ACC112 (cell line): ENCODE data around the gene OR4C11.

ENCODE experiments used
- H2AFZ ChIP-seq: fragments of 200-600 bp; sonication (generic); one replicate; pipeline ENCODE4 v1.6.0; 2017; ENCODE audit warnings: antibody characterized with exemption, low read length; ENCODE audit not compliant: unreplicated experiment
- H3K27ac ChIP-seq: fragments of 200-600 bp; sonication (generic); 2 replicates; pipeline ENCODE4 v1.5.1; 2014; ENCODE audit warnings: low read depth, mild to moderate bottlenecking, antibody characterized with exemption, low read length, moderate library complexity
- H3K27me3 ChIP-seq: fragments of 200-600 bp; sonication (generic); 2 replicates; pipeline ENCODE4 v1.6.1; 2014; ENCODE audit warnings: mild to moderate bottlenecking, antibody characterized with exemption, low read length, moderate library complexity, mixed read lengths; ENCODE audit not compliant: insufficient read depth
- H3K36me3 ChIP-seq: fragments of 200-600 bp; sonication (generic); 2 replicates; pipeline ENCODE4 v1.6.1; 2016; ENCODE audit warnings: mild to moderate bottlenecking, antibody characterized with exemption, low read length, moderate library complexity, mixed read lengths; ENCODE audit not compliant: insufficient read depth
- H3K4me1 ChIP-seq: fragments of 200-600 bp; sonication (generic); one replicate; pipeline ENCODE4 v1.6.1; 2016; ENCODE audit warnings: low read length, mixed read lengths; ENCODE audit not compliant: insufficient read depth, unreplicated experiment, control insufficient read depth
- H3K4me3 ChIP-seq: fragments of 200-600 bp; sonication (generic); 2 replicates; pipeline ENCODE4 v1.5.1; 2014; ENCODE audit warnings: mild to moderate bottlenecking, low read depth, low read length
- H3K79me2 ChIP-seq: fragments of 200-600 bp; sonication (generic); one replicate; pipeline ENCODE4 v1.6.0; 2016; ENCODE audit warnings: low read length; ENCODE audit not compliant: control insufficient read depth, unreplicated experiment, insufficient read depth

The OR4C11 gene, protein sequence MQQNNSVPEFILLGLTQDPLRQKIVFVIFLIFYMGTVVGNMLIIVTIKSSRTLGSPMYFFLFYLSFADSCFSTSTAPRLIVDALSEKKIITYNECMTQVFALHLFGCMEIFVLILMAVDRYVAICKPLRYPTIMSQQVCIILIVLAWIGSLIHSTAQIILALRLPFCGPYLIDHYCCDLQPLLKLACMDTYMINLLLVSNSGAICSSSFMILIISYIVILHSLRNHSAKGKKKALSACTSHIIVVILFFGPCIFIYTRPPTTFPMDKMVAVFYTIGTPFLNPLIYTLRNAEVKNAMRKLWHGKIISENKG

DNA sequence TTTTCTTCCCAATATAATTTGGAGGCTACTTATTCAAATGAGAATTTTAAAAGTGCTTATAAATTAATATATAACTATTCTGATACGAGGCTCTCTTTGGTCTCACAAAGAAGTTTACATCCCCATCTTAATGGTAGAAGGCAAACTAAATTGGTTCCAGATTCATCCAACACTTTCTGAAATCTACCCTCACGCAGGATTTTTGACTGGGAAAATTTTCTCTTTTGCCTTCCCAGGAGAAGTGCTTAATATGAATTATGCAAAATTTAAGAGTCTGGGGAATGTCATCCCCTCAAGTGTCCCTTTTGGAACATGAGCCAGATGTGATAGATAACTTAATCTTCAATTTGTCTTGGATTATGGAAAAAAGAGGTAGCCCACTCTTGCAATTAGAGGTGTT, at the start of gene OR4C11:
Gene OR4C11, minus strand, starts transcription at position 101 of the 400 bp plus-strand sequence. CDS start 3,272 bp downstream, outside the sequence.
- Histone ChIP-seq H3K27me3 (no peaks in the 10 kb centered on the region), H2AFZ (no peak within 1 kb of the TSS), H3K36me3 (no peaks in the 10 kb centered on the region), H3K79me2 (no peaks in the 10 kb centered on the region), H3K4me3 (no peak within 1 kb of the TSS), H3K4me1 (no peaks in the 10 kb centered on the region), H3K27ac (no peak within 1 kb of the TSS)

DNA sequence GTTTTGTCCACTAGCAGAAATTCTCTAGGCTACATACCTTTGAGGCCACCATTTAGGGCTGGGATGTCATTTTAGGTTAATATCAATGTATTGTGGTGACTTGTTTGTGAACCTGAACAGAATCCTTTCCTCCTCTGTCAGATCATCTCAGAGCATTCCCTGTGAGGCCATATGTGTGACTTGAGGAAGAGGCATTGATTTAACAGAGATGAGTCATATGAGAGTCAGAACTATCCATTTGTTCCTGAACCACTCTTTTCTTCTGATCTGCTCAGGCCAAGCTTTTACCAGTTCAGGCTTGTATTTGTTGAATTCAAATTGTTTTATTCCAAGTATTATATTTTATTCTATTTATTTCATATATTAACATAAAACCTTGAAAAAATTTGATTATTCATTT, 47.7 kb upstream of the OR4C11 start:
- H3K36me3 ChIP-seq, result no peaks in the 10 kb centered on the region
- no peaks in the 10 kb centered on the region for H3K4me1 ChIP-seq
- H3K27ac ChIP-seq, result no peak overlapping the region
- H2AFZ ChIP-seq, result no peak overlapping the region
- H3K27me3 ChIP-seq, result no peaks in the 10 kb centered on the region
- no peaks in the 10 kb centered on the region for H3K79me2 ChIP-seq
- H3K4me3 ChIP-seq, result no peak overlapping the region

DNA sequence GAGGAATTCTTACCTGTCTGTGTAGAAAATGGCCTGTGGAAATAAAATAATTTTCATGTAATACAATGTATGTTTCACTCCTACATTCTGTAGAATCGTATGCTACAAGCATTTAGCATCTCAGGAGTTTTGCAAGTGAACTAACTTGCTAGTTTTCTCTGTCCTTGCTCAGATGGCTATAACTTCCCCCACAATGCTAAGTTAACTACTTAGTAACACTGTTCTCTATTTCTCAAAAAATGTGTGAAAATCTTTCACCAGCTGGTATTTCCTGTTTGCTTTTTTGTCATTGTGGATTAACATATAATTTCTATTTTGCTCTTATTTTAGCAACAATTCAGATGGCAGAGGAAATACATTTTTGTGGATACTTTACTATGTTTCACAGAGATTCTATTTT, 45.1 kb upstream of the OR4C11 start:
- no peaks in the 10 kb centered on the region for H3K27me3 ChIP-seq
- H3K36me3 ChIP-seq, result no peaks in the 10 kb centered on the region
- H3K4me1 ChIP-seq, result no peaks in the 10 kb centered on the region
- H2AFZ ChIP-seq, result no peak overlapping the region
- H3K79me2 ChIP-seq, result no peaks in the 10 kb centered on the region
- no peak overlapping the region for H3K4me3 ChIP-seq
- H3K27ac ChIP-seq, result no peak overlapping the region

DNA sequence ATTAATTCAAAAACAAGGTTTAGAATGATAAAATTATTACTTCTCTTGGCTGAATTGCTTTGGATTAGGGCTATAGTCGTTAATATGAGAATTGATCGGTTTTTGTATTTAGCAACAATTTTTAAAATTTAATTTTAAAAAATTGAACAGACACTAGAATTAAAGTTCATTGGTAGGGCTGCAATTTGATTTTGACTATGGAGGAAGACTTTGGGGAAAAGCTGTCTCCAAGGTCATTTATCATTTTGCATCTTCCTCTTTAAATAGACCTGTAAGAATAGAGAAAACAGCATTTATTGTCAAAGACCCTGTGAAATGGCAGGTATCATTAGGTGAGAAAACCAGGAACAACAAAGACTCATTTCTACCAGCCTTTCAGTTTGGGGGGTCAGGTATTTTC, 40.6 kb upstream of the OR4C11 start, which contains the start of gene OR4S2:
Gene OR4S2, plus strand, starts transcription at position 301 of the 400 bp plus-strand sequence. CDS start 2,577 bp downstream, outside the sequence.
- Histone ChIP-seq H3K27me3 (no peaks in the 10 kb centered on the region), H3K4me1 (no peaks in the 10 kb centered on the region), H3K4me3 (no peak within 1 kb of the TSS), H3K36me3 (no peaks in the 10 kb centered on the region), H2AFZ (no peak within 1 kb of the TSS), H3K27ac (no peak within 1 kb of the TSS), H3K79me2 (no peaks in the 10 kb centered on the region)

DNA sequence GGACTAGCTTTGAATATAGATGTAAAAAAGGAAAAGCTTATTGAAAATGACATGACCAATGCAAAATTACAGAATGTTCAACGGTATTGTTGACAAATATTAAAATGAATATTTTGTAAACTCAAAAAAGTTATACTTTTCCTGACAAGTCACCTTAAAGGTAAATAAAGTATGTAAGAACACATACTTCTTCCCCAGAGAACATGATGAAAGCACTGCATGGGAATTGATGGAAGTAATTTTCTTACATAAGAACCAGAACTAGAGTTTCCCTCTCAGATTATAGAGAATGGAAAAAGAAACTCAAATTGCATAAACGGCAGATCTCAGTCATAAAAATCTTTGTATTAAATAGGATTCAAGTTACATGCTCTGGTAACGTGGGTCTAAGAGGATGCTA, 27.4 kb upstream of the OR4C11 start, which contains the start of gene OR4P4:
Gene OR4P4, plus strand, starts transcription at position 301 of the 400 bp plus-strand sequence.
- no peaks in the 10 kb centered on the region for H3K27me3 ChIP-seq
- H2AFZ ChIP-seq, result no peak within 1 kb of the TSS
- H3K79me2 ChIP-seq, result no peaks in the 10 kb centered on the region
- no peaks in the 10 kb centered on the region for H3K36me3 ChIP-seq
- H3K27ac ChIP-seq, result no peak within 1 kb of the TSS
- no peaks in the 10 kb centered on the region for H3K4me1 ChIP-seq
- H3K4me3 ChIP-seq, result no peak within 1 kb of the TSS

DNA sequence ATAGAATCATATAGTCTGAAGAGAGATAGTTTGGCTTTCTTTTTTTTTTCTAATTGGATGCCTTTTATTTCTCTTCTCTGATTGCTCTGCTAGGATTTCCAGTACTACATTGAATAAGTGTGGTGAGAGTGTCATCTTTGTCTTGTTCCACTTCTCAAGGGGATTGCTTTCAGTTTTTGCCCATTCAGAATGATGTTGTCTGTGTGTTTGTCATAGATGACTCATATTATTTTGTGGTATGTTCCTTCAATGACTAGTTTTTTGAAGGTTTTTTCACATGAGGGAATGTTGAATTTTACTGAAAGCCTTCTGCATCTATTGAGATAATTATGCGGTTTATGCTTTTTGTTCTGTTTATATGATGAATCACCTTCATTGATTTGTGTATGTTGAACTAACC, 17.1 kb upstream of the OR4C11 start:
- H3K79me2 ChIP-seq, result no peaks in the 10 kb centered on the region
- H3K27ac ChIP-seq, result no peak overlapping the region
- no peaks in the 10 kb centered on the region for H3K4me1 ChIP-seq
- no peak overlapping the region for H3K4me3 ChIP-seq
- no peaks in the 10 kb centered on the region for H3K36me3 ChIP-seq
- no peaks in the 10 kb centered on the region for H3K27me3 ChIP-seq
- no peak overlapping the region for H2AFZ ChIP-seq

DNA sequence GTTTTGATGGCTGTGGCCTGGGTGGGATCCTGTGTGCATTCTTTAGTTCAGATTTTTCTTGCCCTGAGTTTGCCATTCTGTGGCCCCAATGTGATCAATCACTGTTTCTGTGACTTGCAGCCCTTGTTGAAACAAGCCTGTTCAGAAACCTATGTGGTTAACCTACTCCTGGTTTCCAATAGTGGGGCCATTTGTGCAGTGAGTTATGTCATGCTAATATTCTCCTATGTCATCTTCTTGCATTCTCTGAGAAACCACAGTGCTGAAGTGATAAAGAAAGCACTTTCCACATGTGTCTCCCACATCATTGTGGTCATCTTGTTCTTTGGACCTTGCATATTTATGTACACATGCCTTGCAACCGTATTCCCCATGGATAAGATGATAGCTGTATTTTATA, 34.9 kb downstream of the OR4C11 start:
- Histone ChIP-seq H3K4me1 (no peaks in the 10 kb centered on the region), H3K36me3 (no peaks in the 10 kb centered on the region), H3K27ac (no peak overlapping the region), H3K4me3 (no peak overlapping the region), H3K27me3 (no peaks in the 10 kb centered on the region), H3K79me2 (no peaks in the 10 kb centered on the region), H2AFZ (no peak overlapping the region)

DNA sequence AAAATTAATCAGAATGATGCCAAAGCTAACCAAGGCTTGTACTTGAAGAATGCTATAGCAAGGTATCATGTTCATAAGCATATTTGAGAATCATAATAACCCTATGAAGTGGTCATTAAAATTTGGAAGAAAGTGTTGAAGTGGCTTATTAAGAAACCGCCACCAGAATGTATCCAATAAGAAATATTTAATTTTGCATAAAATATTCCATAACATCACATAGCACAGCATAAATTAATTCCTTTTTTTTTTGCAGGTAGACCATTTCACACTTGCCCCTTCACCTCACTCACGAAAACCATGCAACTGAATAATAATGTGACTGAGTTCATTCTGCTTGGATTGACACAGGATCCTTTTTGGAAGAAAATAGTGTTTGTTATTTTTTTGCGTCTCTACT, 35.6 kb downstream of the OR4C11 start, which contains the start of gene OR4C16:
Gene OR4C16, plus strand, starts transcription at position 301 of the 400 bp plus-strand sequence. Its CDS starts 0 bp downstream, at position 301.
- Histone ChIP-seq H3K36me3 (no peaks in the 10 kb centered on the region), H3K27me3 (no peaks in the 10 kb centered on the region), H2AFZ (no peak within 1 kb of the TSS), H3K27ac (no peak within 1 kb of the TSS), H3K4me3 (no peak within 1 kb of the TSS), H3K4me1 (no peaks in the 10 kb centered on the region), H3K79me2 (no peaks in the 10 kb centered on the region)

DNA sequence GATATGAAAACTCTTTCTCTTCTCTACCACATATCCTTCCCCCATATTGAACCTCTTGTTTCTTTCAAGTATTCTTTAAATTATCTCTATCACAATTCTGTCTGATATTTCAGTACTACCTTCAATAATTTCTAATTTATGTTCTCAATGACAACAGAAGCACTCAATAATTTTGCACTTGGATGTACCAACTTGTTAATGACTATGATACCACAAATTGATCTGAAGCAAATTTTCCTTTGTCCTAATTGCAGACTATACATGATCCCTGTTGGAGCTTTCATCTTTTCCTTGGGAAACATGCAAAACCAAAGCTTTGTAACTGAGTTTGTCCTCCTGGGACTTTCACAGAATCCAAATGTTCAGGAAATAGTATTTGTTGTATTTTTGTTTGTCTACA, 53.3 kb downstream of the OR4C11 start, which contains the start of gene OR4C15:
Gene OR4C15, plus strand, starts transcription at position 301 of the 400 bp plus-strand sequence. Its CDS starts 0 bp downstream, at position 301.
- Histone ChIP-seq H3K27me3 (no peaks in the 10 kb centered on the region), H3K79me2 (no peaks in the 10 kb centered on the region)

More for the DNA sequence above, 53.3 kb downstream of the OR4C11 start, which contains the start of gene OR4C15:
- Histone ChIP-seq H3K36me3 (no peaks in the 10 kb centered on the region), H3K4me1 (no peaks in the 10 kb centered on the region), H3K27ac (no peak within 1 kb of the TSS), H2AFZ (no peak within 1 kb of the TSS), H3K4me3 (no peak within 1 kb of the TSS)
